ENCODE results near the gene PDIA5. TPM values are rescaled to one million over a fixed set of nuclear protein-coding genes. Genes with fewer than 3 reads are reported as not detected.

The PDIA5 gene
- total RNA-seq, 1 donor, result 3.4 TPM

DNA sequence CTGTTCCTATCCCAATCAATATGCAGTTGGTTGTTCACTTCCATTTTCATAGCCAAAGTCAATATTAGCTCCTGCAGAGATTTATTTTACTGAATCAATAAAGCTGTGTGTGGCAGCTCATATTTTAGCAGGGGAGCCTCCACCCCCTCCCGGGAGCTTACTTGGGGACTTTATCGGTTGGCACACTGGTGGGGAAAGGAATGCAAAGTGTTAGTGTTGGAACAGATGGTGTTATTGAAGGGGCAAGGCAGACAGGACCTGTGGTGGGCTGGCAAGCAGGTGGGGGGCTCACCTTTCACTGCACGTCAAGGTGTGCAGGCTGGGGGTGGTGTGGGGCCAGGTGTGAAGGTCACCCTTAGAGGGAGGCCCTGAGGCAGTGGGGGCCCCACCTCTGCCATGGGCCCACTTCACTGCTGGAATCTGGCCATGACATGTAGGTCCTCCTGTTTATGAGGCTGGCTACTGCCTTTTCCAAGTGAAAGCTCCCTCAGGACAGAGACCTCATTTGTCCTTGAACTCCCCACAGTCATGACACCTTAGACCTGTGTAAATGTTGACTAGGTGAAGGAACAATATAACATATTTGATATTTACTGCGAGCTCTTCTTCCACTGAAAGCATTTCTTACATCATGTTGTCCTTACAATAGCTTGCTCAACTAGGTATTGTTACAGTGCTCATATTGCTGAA lies 90.9 kb downstream of the PDIA5 start:
- Histone ChIP-seq H3K27me3 (ENCODE audit: insufficient read depth, low read length) (no peaks in the 10 kb centered on the region), H3K4me3 (ENCODE audit: low read length) (no peak overlapping the region), H3K4me1 (ENCODE audit: insufficient read depth, low read length) (peaks cover 23% of the 10 kb centered on the region), H3K9me3 (ENCODE audit: low read depth, low read length) (no peaks in the 10 kb centered on the region)

- peaks cover 17% of the 10 kb centered on the region for H3K4me1 ChIP-seq (ENCODE audit: insufficient read depth, low read length)
- H3K27me3 ChIP-seq (ENCODE audit: insufficient read depth, low read length), result no peaks in the 10 kb centered on the region
- H3K9me3 ChIP-seq (ENCODE audit: low read depth, low read length), result no peaks in the 10 kb centered on the region
- no peak overlapping the region for H3K4me3 ChIP-seq (ENCODE audit: low read length)
Observed at GRCh38 chr3:123158330-123158729, 91.5 kb downstream of the PDIA5 start.

DNA sequence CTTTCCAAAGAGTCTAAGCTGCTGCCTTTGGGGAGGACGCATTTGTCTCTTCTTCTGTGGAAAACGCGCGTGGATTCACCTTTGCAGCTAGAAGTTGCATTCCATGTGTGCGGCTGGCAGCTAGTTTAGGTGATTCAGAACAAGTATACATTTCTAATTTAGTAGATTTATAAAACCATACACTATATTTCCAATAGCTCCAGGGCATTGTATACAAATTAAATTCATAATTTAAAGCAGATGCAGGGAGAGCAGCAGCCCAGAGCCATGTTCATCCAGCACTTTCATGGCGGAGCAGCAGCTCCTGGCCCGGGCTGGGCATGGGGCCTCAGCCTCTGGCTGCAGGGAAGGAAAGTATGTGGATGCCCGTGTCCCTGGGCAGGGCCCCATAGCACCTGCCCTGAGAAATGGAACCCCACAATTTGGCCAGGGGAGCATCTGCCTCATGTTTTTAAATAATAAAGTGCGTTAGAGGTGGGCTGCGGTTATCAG lies 92.1 kb downstream of the PDIA5 start:
- peaks cover 11% of the 10 kb centered on the region for H3K4me1 ChIP-seq (ENCODE audit: insufficient read depth, low read length)
- H3K9me3 ChIP-seq (ENCODE audit: low read depth, low read length), result no peaks in the 10 kb centered on the region
- H3K4me3 ChIP-seq (ENCODE audit: low read length), result no peak overlapping the region
- H3K27me3 ChIP-seq (ENCODE audit: insufficient read depth, low read length), result no peaks in the 10 kb centered on the region

DNA sequence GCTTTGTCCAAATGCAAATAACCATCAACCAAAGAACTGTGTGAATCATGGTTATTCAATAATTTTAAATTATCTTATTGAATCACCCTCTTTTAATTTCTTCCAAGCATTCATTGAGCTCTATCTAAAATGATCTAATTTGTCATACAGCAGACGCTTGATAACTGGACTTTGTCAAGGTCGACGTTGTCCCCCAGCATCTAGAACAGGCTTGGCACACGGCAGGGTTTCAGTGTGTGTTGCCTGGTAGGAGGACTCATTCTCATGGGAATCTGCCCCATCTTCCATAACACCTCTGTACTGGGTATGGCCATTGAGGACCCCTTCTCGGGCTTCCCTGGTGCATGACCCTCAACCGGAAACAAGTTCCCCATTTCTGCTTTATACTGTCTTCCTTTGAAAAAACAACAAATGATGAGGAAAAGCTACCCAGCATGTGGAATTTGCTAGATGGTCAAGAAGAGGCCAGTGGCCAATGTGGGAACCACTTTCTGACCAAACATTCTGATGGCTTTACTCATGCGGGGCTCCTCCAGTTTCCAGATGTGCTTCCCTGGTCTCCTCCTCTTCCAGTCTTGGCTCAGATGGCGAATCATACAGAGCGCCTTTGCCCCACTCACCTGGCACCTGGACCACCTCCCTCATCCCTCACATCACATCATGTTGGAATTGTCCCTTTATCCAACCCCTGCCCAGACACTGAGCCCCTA lies 93.3 kb downstream of the PDIA5 start:
- Histone ChIP-seq H3K4me1 (ENCODE audit: insufficient read depth, low read length) (no peaks in the 10 kb centered on the region), H3K9me3 (ENCODE audit: low read depth, low read length) (no peaks in the 10 kb centered on the region), H3K27me3 (ENCODE audit: insufficient read depth, low read length) (no peaks in the 10 kb centered on the region), H3K4me3 (ENCODE audit: low read length) (no peak overlapping the region)

- no peaks in the 10 kb centered on the region for H3K27me3 ChIP-seq (ENCODE audit: insufficient read depth, low read length)
- no peaks in the 10 kb centered on the region for H3K9me3 ChIP-seq (ENCODE audit: low read depth, low read length)
- H3K4me3 ChIP-seq (ENCODE audit: low read length), result no peak overlapping the region
- no peaks in the 10 kb centered on the region for H3K4me1 ChIP-seq (ENCODE audit: insufficient read depth, low read length)
Observed at GRCh38 chr3:123161167-123161566, 94.3 kb downstream of the PDIA5 start.

DNA sequence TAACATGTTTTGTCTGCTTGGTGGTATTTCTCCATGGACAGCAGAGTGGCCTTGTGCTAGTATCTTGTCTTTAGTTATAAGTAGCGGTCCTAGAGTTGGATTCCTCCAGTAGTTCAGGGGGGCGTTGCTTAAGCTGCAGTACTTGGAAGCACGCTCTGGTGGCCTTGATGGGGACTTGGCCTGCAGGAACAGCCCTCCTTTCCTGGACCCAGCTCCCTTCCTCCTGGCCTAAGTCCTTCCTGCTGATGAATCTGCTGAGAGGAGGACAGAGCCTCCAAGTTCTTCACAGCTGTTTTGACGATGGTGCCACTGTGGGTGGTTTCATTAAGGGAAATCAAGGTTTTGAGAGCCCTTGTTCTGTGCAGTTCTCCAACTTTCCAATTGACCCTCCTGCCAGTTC lies 96.3 kb downstream of the PDIA5 start:
- Histone ChIP-seq H3K4me1 (ENCODE audit: insufficient read depth, low read length) (no peaks in the 10 kb centered on the region), H3K9me3 (ENCODE audit: low read depth, low read length) (no peaks in the 10 kb centered on the region), H3K4me3 (ENCODE audit: low read length) (no peak overlapping the region), H3K27me3 (ENCODE audit: insufficient read depth, low read length) (no peaks in the 10 kb centered on the region)

DNA sequence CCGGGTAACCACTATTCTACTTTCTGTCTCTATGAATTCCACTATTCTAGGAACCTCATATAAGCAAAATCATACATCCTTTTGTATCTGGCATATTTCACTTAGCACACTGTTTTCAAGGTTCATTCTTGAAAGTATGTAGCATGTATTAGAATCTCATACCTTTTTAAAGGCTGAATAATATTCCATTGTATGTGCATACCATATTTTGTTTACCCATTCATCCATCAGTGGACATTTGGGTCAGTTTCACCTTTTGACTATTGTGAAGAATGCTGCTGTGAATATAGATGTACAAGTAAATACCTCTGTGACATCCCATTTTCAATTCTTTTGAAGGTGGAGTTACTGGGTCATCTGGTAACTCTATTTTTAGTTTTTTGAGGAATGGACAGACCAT lies 98.3 kb downstream of the PDIA5 start:
- no peaks in the 10 kb centered on the region for H3K4me1 ChIP-seq (ENCODE audit: insufficient read depth, low read length)
- H3K4me3 ChIP-seq (ENCODE audit: low read length), result no peak overlapping the region
- H3K9me3 ChIP-seq (ENCODE audit: low read depth, low read length), result no peaks in the 10 kb centered on the region
- no peaks in the 10 kb centered on the region for H3K27me3 ChIP-seq (ENCODE audit: insufficient read depth, low read length)

DNA sequence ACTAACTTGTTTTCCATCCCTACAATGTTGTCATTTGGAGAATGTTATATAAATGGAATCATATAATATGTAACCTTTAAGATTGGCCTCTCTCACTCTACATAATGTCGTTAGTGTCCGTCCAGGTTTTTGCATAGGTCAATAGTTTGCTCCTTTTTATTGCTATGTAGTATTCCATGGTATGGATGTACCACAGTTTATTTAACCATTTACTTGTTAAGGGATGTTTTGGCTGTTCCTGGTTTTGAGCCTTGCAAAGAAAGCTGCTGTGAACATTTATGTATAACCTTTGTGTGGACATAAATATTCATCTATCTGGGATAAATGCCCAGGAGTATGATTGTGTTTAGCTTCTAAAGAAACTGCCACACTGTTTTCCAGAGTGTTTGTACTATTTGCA lies 100.9 kb downstream of the PDIA5 start:
- no peak overlapping the region for H3K4me3 ChIP-seq (ENCODE audit: low read length)
- H3K27me3 ChIP-seq (ENCODE audit: insufficient read depth, low read length), result no peaks in the 10 kb centered on the region
- H3K9me3 ChIP-seq (ENCODE audit: low read depth, low read length), result no peaks in the 10 kb centered on the region

GRCh38 chr3:123168122-123168521 lies 101.3 kb downstream of the PDIA5 start:
- Histone ChIP-seq H3K4me1 (ENCODE audit: insufficient read depth, low read length) (no peaks in the 10 kb centered on the region), H3K27me3 (ENCODE audit: insufficient read depth, low read length) (no peaks in the 10 kb centered on the region), H3K9me3 (ENCODE audit: low read depth, low read length) (no peaks in the 10 kb centered on the region), H3K4me3 (ENCODE audit: low read length) (no peak overlapping the region)

More for the DNA sequence above, 100.9 kb downstream of the PDIA5 start:
- no peaks in the 10 kb centered on the region for H3K4me1 ChIP-seq (ENCODE audit: insufficient read depth, low read length)

DNA sequence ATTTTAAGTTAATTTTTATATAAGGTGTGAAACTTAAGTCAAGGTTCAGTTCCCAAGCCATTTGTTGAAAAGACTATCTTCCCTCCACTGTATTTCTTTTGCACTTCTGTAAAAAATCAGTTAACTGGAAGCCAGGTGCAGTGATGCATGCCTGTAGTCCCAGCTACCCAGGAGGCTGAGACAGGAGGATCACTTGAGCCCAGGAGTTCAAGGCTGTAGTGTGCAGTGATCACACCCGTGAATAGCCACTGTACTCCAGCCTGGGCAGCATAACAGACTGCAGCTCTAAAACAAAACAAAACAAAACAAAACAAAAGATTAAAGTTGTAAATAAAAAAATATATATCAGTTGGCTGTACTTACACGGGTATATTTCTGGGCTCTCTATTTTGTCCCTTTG lies 101.8 kb downstream of the PDIA5 start:
- no peaks in the 10 kb centered on the region for H3K9me3 ChIP-seq (ENCODE audit: low read depth, low read length)
- no peak overlapping the region for H3K4me3 ChIP-seq (ENCODE audit: low read length)
- no peaks in the 10 kb centered on the region for H3K27me3 ChIP-seq (ENCODE audit: insufficient read depth, low read length)
- no peaks in the 10 kb centered on the region for H3K4me1 ChIP-seq (ENCODE audit: insufficient read depth, low read length)

- H3K9me3 ChIP-seq (ENCODE audit: low read depth, low read length), result no peaks in the 10 kb centered on the region
- no peak overlapping the region for H3K4me3 ChIP-seq (ENCODE audit: low read length)
- no peaks in the 10 kb centered on the region for H3K4me1 ChIP-seq (ENCODE audit: insufficient read depth, low read length)
- H3K27me3 ChIP-seq (ENCODE audit: insufficient read depth, low read length), result no peaks in the 10 kb centered on the region
Observed at GRCh38 chr3:123169492-123169929, 102.7 kb downstream of the PDIA5 start.

DNA sequence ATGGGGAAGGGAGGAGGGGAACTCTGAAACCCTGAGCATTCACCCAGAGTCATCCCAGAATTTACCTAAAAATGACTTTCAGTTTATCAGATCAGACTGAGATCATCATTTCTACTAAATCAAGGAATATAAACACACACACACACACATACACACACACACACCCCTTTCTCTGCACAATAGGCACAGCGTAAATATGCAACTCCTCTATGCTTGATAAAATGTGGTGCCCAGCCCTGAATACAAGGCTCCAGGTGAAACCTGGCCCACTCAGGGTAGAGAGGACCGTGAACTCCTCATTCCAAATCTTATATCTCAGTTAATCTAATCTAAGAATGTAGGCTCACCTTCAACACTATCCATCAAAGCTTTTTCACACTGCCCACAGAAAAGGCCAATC lies 103.1 kb downstream of the PDIA5 start:
- H3K4me1 ChIP-seq (ENCODE audit: insufficient read depth, low read length), result no peaks in the 10 kb centered on the region
- H3K4me3 ChIP-seq (ENCODE audit: low read length), result no peak overlapping the region
- H3K27me3 ChIP-seq (ENCODE audit: insufficient read depth, low read length), result no peaks in the 10 kb centered on the region
- H3K9me3 ChIP-seq (ENCODE audit: low read depth, low read length), result no peaks in the 10 kb centered on the region

- H3K27me3 ChIP-seq (ENCODE audit: insufficient read depth, low read length), result no peaks in the 10 kb centered on the region
- H3K9me3 ChIP-seq (ENCODE audit: low read depth, low read length), result no peaks in the 10 kb centered on the region
- no peak overlapping the region for H3K4me3 ChIP-seq (ENCODE audit: low read length)
- no peaks in the 10 kb centered on the region for H3K4me1 ChIP-seq (ENCODE audit: insufficient read depth, low read length)
Observed at GRCh38 chr3:123180791-123181190, 114.0 kb downstream of the PDIA5 start.

GRCh38 chr3:123186695-123187094 lies 119.9 kb downstream of the PDIA5 start:
- Histone ChIP-seq H3K9me3 (ENCODE audit: low read depth, low read length) (no peaks in the 10 kb centered on the region), H3K4me3 (ENCODE audit: low read length) (no peak overlapping the region), H3K4me1 (ENCODE audit: insufficient read depth, low read length) (peaks cover 5% of the 10 kb centered on the region), H3K27me3 (ENCODE audit: insufficient read depth, low read length) (no peaks in the 10 kb centered on the region)

GRCh38 chr3:123188058-123188457 lies 121.2 kb downstream of the PDIA5 start:
- peaks cover 5% of the 10 kb centered on the region for H3K4me1 ChIP-seq (ENCODE audit: insufficient read depth, low read length)
- H3K9me3 ChIP-seq (ENCODE audit: low read depth, low read length), result no peaks in the 10 kb centered on the region
- no peaks in the 10 kb centered on the region for H3K27me3 ChIP-seq (ENCODE audit: insufficient read depth, low read length)
- H3K4me3 ChIP-seq (ENCODE audit: low read length), result no peak overlapping the region

Data from mononuclear cell (primary cell).